HCT116 (cell line): ENCODE results near the gene ZC3H12A.

ENCODE experiments used
- ATF3 ChIP-seq: IDR thresholded peaks from 2 replicates; pipeline ENCODE4 v1.6.1; 2012
- CTCF ChIP-seq, 3 experiments: fragments of 200-600 bp in 1 of 3; sonication (generic) in 1 of 3; IDR thresholded peaks in 2 of 3; conservative IDR thresholded peaks in 1 of 3; 2 replicates each; pipeline ENCODE4 v1.5.1; 2012 to 2017; ENCODE audit warnings: low read depth in 2 of 3, low read length in 2 of 3, antibody characterized with exemption in 1 of 3, borderline replicate concordance in 1 of 3, control low read depth in 1 of 3, mild to moderate bottlenecking in 1 of 3, mixed read lengths in 1 of 3, mixed run types in 1 of 3, moderate library complexity in 1 of 3; ENCODE audit not compliant: insufficient read depth in 1 of 3
- EGR1 ChIP-seq: IDR thresholded peaks from 2 replicates; pipeline ENCODE4 v1.6.1; 2012; ENCODE audit warnings: low read depth
- EZH2 ChIP-seq: fragments of 200-600 bp; sonication (generic); IDR thresholded peaks from 2 replicates; pipeline ENCODE4 v1.6.1; 2017; ENCODE audit warnings: antibody characterized with exemption, mixed run types
- JUND ChIP-seq: IDR thresholded peaks from 2 replicates; pipeline ENCODE4 v1.6.1; 2012
- MAX ChIP-seq: IDR thresholded peaks from 2 replicates; pipeline ENCODE4 v1.6.1; 2012
- POLR2A ChIP-seq: IDR thresholded peaks from 2 replicates; pipeline ENCODE4 v1.7.0; 2011; ENCODE audit warnings: borderline replicate concordance; ENCODE audit not compliant: insufficient read depth, insufficient read length; ENCODE audit errors: extremely low read depth
- POLR2AphosphoS5 ChIP-seq: IDR thresholded peaks from 2 replicates; pipeline ENCODE4 v1.6.1; 2011; ENCODE audit warnings: mild to moderate bottlenecking, low read depth, low read length, moderate library complexity
- RAD21 ChIP-seq: IDR thresholded peaks from 2 replicates; pipeline ENCODE4 v1.6.1; 2012; ENCODE audit warnings: low read depth, mild to moderate bottlenecking
- SIN3A ChIP-seq: IDR thresholded peaks from 2 replicates; pipeline ENCODE4 v1.6.1; 2012; ENCODE audit warnings: low read depth
- SP1 ChIP-seq: IDR thresholded peaks from 2 replicates; pipeline ENCODE4 v1.6.1; 2012; ENCODE audit warnings: low read depth
- ZBTB33 ChIP-seq: IDR thresholded peaks from 2 replicates; pipeline ENCODE4 v1.6.1; 2011; ENCODE audit warnings: mild to moderate bottlenecking, low read length, moderate library complexity; ENCODE audit not compliant: insufficient replicate concordance; ENCODE audit errors: extremely low read depth
- ZNF274 ChIP-seq: fragments of 200-500 bp; sonication (Bioruptor generic); IDR thresholded peaks from 2 replicates; pipeline ENCODE4 v1.6.1; 2014; ENCODE audit warnings: mild to moderate bottlenecking, low read depth, low read length, inconsistent platforms

GRCh38 chr1:37513795-37514349 is 39.5 kb downstream of the ZC3H12A start:
- TF ChIP-seq EZH2 (no peak), CTCF (IDR thresholded peaks at IDR 0.05 in 2 of 3, conservative IDR thresholded peaks at IDR 0.05 in 1 of 3; ENCODE audit: borderline replicate concordance in 1 of 3, insufficient read depth in 1 of 3, low read depth in 2 of 3, low read length in 2 of 3) (no peak), JUND (no peak), RAD21 (no peak), POLR2A (no peak), MAX (no peak), SIN3A (no peak), ZNF274 (no peak), EGR1 (no peak), ZBTB33 (no peak), SP1 (no peak), ATF3 (no peak), POLR2AphosphoS5 (no peak)
